HG03354 (cell line): Measurements from ENCODE around the gene DDX49.
"Not testable (repeated sequence)": the region's sequence is repeated elsewhere in the genome, so short reads cannot be mapped to it uniquely, and the experiment has no call there.

Source experiments
- ATAC-seq: cut with Tn5 transposase; IDR thresholded peaks from one replicate; pipeline ENCODE4 v1.9.1; 2021; ENCODE audit warnings: mild to moderate bottlenecking; ENCODE audit not compliant: unreplicated experiment, poor library complexity, severe bottlenecking

Gene DDX49

DNA sequence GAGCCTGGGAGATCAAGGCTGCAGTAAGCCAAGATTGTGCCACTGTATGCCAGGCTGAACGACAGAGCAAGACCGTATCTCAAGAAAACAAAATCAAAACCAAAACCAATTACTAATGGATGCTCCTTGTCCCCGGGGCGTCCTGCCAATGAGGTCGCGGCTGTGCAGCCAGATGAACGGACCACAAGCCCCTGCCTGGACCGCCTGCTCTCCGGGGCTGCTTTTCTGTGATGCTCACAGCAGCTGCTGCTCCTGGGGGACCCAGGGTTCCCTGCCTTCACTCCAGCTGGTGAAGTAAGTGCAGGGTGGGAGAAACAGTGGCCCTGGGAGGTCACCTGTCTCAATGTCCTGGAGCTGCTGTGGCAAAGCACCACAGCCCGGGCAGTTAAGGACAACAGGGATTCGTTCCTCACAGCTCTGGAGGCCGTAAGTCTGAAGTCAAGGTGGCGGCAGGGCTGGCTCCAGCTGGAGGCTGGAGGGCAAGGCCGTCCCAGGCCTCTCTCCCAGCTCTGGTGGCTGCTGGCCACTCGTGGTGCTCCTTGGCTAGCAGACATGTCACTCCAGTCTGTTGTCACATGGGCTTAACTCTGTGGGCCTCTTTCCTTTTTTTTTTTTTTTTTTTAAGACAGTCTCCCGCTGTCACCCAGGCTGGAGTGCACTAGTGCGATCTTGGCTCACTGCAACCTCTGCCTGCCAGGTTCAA, 10.4 kb upstream of the DDX49 start:
- no peak for ATAC-seq

DNA sequence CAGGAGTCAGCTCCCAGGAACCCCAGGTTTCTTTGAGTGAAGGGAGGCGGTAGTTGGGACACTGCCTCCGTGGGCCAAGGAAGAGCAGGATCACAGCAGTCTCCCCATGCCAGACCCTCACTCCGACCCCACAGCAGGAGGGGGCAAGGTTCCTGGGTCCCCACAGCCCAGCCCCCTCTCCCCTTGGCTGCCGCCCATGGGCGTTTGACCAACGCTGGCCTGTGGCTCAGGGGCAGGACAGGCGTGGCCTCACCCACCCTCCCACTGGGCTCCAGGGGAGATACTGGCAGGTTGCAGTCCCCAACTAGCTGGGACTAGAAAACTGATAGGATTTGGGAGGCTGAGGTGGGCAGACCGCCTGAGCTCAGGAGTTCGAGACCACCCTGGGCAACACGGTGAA, 9.5 kb upstream of the DDX49 start:
- ATAC-seq = no peak

DNA sequence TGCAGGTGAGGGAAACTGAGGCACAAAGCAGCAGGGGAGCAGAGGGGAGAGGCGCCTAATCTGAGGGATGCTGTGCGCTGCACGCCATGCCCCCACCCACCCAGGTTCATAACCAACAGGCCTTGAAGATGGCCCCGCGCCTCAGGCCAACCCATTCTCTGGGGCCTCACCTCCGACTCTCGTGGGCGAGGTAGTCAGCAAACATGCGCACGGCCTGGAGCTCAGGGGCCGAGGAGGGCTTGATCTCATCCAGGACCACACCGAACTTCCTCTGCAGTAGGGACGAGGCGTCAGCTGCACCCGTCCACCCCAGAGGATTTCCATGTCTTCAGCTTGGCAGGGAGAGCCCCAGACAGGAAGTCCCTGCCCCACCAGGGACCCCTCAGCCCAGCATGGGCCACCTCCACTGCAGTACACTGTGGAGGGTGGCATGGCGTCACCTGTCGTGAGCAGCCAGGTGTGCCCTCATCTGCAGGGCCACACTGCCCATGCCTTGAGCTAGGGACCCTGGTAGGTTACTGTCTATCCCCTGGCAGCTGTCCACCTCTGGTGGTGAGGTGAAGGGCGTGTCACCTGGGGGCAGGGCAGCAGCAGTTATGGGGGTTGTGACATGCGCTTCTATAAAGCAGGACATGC, 8.6 kb upstream of the DDX49 start:
- ATAC-seq = no peak

DNA sequence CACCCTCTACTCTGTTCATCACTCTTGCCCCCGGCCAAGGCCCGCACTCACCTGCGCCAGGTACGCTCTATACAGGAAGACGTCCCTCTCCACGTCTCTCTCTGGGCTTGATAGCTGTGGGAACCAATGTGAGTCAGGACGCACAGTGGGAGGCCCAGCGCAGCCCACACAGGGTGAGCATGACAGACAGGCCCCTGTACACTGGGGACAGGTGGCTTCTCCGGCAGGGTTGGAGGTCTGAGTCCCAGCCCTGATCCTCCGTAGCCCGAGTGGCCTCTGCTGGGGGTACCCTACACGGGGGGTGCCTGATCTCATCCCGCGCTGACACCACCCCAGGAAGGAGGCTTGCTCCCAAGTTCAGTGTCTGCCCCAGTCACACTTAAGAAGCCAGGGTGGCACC, 6.6 kb upstream of the DDX49 start:
- ATAC-seq = no peak

DNA sequence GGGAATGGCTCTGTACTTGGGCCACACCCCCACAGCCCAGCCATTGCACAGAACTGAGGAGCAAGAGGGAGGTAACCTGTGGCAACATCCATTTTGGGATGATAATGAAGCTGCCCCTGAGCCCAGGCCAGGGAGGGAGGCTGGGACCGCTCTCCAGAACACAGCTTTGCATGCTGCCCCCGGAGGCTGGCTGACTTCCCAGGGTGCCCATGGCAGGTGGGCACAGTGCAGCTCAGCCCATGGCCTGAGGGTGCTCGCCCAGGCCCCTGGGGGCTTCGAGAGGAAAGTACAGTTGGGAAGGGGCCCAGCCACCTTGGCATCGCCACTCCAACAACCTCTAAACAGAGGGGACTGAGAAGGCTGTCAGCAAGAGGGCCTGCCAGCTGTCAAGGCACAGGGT, 6.0 kb upstream of the DDX49 start:
- no peak for ATAC-seq

DNA sequence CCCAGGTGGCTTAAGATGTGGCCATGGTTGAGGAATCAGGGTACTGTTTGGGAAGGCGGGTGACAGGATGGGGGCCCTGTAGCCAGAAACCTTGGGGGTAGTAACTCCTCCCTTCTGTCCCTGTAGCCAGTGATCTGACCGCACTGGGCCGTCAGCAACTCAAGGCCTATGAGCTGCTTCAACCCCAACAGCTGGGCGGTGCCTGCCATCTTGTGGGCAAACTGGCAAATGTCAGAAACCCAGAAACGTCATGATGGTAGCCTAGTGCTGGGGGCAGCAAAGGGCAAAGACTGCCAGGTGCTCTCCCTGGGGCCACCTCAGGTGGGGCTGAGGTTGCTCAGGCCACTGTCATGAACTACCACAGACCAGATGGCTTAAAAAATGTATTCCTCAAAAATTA, 3.9 kb upstream of the DDX49 start:
- no peak for ATAC-seq

DNA sequence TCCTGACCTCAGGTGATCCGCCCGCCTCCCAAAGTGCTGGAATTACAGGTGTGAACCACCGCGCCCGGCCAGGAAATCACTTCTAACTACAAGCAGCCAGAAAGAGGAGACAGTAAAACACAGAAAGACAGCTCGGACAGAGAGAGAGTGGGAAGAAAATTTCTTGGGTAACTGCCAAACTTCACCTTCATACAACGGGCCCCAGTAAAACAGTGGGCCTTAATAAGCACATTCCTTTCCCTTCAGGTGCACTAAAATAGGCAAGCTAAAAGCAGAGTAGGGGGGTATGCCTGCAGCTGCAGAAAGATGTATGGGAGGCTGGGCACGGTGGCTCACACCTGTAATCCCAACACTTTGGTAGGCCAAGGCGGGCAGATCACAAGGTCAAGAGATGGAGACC, 1.9 kb upstream of the DDX49 start:
- not testable (repeated sequence) for ATAC-seq

DNA sequence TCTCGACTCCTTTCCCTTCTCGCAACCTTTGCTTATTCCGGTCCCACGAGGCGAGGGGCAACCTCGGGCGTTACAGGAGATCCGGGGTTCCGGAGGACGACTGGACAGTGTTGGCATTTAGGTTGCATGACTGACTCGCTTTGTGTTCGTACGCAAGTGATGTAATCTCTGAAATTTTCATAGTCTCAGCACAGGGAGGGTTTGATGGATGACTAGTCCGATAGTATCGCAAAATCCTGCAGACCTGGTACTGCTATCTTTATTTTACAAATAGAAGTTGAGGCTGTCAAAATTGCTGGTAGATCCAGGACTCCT, 342 bp downstream of the DDX49 start:
- peak; percentile 24 for ATAC-seq

DNA sequence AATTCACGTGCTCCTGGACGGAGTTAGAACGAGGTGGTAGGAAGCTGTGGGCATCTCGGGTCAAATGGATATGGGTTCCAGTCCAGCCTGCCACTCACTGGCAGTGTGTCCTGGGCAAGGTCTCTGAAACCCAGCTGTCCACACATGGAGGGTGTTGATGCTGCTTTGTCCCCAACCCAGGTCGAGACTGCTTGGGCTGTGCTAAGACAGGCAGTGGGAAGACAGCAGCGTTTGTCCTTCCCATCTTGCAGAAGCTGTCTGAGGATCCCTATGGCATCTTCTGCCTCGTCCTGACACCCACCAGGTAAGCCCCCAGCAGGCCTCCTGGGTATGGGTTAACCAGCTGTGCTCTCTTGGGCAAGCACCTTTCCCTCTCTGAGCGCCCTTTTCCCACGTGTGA, 885 bp downstream of the DDX49 start:
- ATAC-seq = no peak

DNA sequence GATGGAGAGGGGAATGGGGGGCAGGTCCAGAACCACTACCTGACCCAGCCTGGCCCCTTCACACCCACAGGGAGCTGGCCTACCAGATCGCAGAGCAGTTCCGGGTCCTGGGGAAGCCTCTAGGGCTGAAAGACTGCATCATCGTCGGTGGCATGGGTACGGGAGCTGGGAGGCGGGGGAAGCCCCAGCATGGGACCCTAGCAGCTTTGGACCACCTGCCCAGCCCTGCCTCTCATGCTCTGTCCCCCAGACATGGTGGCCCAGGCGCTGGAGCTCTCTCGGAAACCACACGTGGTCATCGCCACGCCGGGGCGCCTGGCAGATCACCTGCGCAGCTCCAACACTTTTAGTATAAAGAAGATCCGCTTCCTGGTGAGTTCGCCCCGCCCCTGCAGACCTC, 2.1 kb downstream of the DDX49 start:
- ATAC-seq = no peak

DNA sequence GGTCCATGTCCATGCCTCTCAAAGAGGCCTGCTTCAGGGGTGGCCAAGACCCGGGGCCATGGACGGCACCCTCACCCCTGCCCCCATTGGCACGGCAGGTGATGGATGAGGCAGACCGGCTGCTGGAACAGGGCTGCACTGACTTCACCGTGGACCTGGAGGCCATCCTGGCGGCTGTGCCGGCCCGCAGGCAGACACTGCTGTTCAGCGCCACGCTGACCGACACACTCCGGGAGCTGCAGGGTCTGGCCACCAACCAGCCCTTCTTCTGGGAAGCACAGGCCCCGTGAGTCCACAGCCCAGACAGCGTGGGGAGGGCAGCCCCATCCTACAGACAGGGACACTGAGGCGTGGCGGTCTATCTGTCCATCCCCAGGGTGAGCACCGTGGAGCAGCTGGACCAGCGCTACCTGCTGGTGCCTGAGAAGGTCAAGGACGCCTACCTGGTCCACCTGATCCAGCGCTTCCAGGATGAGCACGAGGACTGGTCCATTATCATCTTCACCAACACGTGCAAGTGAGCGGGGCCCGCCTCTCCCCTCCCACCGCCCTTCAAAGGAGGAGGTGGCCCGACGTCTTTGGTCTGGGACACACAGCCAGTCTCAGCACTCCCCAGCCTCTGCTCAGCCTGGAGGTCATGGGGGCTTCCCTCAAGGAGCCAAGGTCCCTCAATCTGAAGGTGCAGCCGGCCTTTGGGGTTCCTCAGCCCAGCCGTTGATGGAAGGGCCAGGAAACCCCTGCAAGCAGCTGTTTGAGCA, 2.9 kb downstream of the DDX49 start:
- ATAC-seq = no peak

DNA sequence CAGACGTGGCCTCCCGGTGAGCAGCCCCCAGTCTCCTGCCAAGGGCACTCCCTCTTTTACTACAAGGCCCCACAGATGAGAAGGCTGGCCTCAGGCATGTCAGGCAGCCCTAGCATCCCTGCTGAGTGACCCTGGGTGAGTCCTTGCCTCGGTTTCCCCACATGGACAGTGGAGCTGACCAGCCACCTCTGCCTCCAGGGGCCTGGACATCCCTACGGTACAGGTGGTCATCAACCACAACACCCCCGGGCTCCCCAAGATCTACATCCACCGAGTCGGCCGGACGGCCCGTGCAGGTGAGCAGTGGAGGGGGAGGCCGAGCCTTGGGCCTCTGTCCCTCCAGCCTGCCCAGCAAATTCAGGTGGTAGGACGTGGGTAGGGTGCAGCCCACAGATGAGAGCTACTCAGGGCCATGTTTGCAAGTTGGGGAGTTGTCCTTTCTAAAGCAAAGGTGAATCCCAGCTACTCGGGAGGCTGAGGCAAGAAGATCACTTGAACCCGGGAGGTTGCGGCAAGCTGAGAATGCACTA, 5.2 kb downstream of the DDX49 start:
- no peak for ATAC-seq

DNA sequence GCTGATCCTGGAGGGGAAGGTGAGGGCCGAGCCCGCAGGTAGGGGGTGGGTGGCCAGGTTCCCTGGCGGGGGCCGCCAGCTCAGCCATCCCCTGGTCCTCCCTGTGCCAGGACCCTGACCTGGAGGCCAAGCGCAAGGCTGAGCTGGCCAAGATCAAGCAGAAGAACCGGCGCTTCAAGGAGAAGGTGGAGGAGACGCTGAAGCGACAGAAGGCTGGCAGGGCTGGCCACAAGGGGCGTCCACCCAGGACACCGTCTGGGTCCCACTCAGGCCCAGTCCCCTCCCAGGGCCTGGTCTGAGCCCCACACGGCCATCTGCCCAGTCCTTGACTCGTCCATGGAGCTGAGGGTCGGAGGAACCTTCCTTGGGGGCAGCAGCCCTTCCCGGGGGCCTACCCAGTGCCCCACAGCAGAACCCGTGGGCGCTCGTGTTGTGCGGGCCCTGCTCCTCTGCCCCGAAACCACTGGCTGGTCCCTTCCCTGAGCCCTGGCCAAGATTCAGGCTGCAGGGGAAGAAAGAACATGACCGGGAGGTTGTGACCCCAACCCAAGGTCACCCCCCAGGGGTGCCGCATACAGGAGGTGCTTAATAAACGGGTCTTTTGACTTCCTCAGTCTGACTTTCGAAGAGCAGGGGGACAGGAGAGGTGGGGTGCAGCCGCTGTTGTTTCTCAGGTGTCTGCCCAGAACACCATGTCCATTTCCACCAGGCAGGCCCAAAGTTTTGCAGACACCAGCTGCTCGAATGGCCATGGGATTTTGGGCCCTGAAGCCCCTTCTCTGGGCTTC, 8.7 kb downstream of the DDX49 start:
- ATAC-seq = no peak

DNA sequence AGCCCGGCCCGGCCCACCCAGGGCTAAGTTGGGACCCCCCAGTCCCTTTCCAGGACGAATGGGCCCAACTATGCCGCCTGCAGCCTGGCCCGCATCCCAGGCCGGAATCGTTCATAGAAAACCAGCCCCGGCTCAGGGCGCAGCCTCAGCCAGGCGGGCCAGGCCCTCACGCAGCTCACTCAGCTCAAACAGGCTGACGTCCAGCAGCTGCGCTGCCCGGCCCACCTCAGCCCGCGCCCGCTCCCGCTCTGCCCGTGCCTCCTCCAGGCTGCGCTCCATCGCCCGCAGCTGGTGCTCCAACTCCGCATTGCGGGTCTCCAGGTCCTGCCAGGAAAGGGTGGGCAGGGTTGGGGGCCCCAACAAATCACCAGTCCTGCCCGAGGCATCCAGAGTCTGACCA, 9.8 kb downstream of the DDX49 start:
- ATAC-seq = no peak

DNA sequence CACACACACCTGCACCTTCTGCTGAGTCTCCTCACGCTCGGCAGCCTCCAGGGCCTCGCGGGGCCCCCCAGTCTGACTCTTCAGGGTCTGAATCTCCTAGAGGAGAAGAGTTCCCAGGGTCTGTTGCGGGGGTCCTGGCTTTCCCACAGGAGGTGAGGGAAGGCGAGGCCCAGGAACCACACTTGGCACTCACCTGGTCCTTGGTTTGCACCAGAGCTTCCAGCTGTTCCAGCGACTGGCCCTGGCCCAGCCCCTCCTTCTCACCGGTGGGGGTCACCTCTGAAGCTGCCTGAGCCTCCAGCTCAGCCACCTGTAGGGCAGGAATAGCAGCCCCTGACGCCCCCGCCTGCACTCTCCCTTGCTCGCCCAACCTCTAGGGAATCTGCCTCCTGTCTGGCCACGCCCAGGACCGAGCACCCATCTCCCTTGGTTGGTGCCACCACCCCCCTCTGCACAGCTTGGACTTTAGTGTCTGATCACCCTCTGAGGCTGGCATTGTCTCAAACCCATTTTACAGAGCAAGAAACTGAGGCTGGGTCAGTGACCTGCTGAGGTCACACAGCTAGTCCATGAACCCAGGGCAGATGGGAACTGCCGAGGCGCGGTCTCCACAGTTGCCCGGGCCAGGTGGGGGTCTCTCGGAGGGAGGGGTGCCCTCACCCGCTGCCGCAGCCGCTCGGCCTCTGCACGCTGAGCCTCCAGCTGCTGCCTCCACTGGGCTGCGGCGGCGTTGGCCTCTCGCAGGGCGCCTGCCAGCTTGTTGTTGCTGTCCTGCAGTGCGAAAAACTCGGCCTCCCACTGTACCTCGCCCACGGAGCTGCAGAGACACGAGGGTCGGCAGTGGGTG, 12.0 kb downstream of the DDX49 start:
- no peak for ATAC-seq

DNA sequence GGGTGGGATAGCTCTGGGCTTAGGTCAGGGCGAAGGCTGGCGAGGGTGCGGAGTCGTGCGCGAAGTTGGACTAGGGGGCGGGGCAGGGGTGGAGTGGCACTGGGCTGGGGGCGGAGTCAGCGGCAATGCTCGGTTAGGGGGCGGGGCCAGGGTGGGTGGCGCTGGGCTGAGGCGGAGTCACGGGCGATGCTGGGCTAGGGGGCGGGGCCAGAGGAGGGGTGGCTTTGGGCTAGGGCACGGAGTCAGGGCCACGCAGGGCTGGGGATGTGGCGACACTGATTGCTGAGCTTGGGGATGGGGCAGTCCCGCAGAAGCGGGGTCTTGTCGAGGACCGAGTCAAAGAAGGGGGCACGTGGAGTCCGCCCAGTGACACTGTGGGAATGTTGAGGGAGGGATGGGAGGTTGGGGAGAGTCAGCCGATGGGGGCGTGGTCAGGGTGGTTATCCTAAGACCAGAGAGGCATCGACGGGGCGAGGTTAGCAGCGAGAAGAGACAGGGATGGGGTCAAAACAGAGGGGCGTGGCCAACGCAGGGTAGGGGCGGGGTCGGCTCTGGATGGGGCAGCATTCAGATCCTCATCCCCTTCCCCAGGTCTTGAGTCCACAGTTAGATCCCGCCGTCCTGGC, 12.8 kb downstream of the DDX49 start:
- peak; percentile 50 for ATAC-seq

DNA sequence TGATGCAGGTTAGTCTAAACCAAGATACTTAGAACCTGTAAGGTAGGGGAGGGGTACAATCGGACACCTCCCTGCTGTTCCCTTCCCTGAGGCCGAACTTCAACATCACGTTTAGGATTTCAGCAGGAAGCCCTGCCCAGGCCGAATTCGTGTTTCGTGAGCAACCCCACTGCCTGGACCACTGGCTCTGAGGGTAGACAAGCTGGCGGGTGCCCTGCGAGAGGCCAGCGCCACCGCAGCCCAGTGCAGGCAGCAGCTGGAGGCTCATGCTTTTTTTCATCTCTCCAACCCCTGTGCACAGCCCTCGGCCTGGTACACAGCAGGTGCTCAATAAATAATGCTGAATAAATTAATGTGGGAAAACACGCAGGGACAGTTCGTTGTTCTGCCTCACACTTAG, 13.8 kb downstream of the DDX49 start:
- ATAC-seq = no peak

DNA sequence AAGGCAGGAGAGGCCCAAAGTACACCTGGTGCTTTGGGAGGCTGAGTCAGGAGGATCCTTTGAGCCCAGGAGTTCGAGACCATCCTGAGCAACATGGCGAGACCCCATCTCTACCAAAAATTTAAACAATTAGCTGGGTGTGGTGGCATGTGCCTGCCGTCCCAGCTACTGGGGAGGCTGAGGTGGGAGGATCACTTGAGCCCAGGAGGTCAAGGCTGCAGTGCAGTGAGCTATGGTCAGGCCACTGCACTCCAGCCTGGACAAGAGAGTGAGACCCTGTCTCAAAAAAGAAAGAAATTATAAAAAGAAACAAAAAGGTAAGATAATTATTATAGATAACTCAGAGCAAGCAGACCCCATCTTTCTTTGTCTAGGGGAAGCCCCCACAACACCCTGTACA, 19.6 kb downstream of the DDX49 start:
- ATAC-seq = no peak
